IMR-90 (cell line): ENCODE data around the gene MANSC4. TPM values are rescaled to one million over a fixed set of nuclear protein-coding genes. Genes with fewer than 3 reads are reported as not detected.

ENCODE experiments used
- ATAC-seq: fragments of 200-7000 bp; cut with Tn5 transposase; 2 replicates; pipeline ENCODE4 v1.9.1; 2020; ENCODE audit warnings: low read depth, mild to moderate bottlenecking, moderate library complexity
- BruUV-seq: library from RNA; stranded (reverse); fragments of 400-500 nt; replicated peaks from 2 replicates; lab custom pipeline; 2021; lab: Mats Ljungman, UMichigan
- CTCF ChIA-PET: fragments of 300-600 bp; formaldehyde crosslinking; extraction: SDS; loops from one replicate; lab custom pipeline; 2021; ENCODE audit warnings: antibody characterized with exemption; lab: Yijun Ruan, JAX
- POLR2A ChIA-PET: fragments of 300-600 bp; sonication (Branson Sonifier 250); formaldehyde crosslinking; loops from one replicate; lab custom pipeline; 2022; ENCODE audit warnings: antibody characterized with exemption; ENCODE audit not compliant: unreplicated experiment; lab: Charles Lee
- DNase-seq: peaks from one replicate; pipeline ENCODE4 v3.0.0; 2013
- H2AFZ ChIP-seq: replicated peaks from 2 replicates; pipeline ENCODE3; 2013; ENCODE audit warnings: low read length, mild to moderate bottlenecking; ENCODE audit not compliant: poor library complexity
- H2AK5ac ChIP-seq: 2 replicates; pipeline ENCODE4 v1.6.1; 2013; ENCODE audit warnings: low read depth, low read length, inconsistent platforms
- H2AK9ac ChIP-seq: replicated peaks from 2 replicates; pipeline ENCODE3; 2013; ENCODE audit warnings: mild to moderate bottlenecking, low read depth, low read length, moderate library complexity; ENCODE audit not compliant: poor library complexity
- H2BK120ac ChIP-seq: 2 replicates; pipeline ENCODE4 v1.6.1; 2013; ENCODE audit warnings: low read depth, low read length, inconsistent platforms
- H2BK15ac ChIP-seq: 3 replicates; pipeline ENCODE4 v1.6.1; 2013; ENCODE audit warnings: low read depth, low read length, inconsistent platforms
- H2BK20ac ChIP-seq: 2 replicates; pipeline ENCODE4 v1.6.1; 2013; ENCODE audit warnings: low read depth, mild to moderate bottlenecking, inconsistent platforms, low read length, moderate library complexity
- H2BK5ac ChIP-seq: 2 replicates; pipeline ENCODE4 v1.6.1; 2013; ENCODE audit warnings: mild to moderate bottlenecking, low read depth, low read length, inconsistent platforms; ENCODE audit not compliant: poor library complexity, severe bottlenecking
- H3K14ac ChIP-seq: replicated peaks from 2 replicates; pipeline ENCODE4 v1.6.1; 2013; ENCODE audit warnings: low read depth, low read length, inconsistent platforms
- H3K18ac ChIP-seq: 2 replicates; pipeline ENCODE4 v1.6.1; 2013; ENCODE audit warnings: low read depth, low read length, control low read depth
- H3K23ac ChIP-seq: 2 replicates; pipeline ENCODE4 v1.6.1; 2013; ENCODE audit warnings: low read depth, low read length, inconsistent platforms
- H3K27ac ChIP-seq: 2 replicates; pipeline ENCODE4 v1.5.1; 2013; ENCODE audit warnings: mild to moderate bottlenecking, control low read depth, low read length; ENCODE audit not compliant: insufficient read depth
- H3K27me3 ChIP-seq: 2 replicates; pipeline ENCODE4 v1.6.1; 2013; ENCODE audit warnings: low read length; ENCODE audit not compliant: control insufficient read depth, insufficient read depth
- H3K36me3 ChIP-seq: 2 replicates; pipeline ENCODE4 v1.6.1; 2013; ENCODE audit warnings: low read length, mixed read lengths; ENCODE audit not compliant: control insufficient read depth, insufficient read depth
- H3K4ac ChIP-seq: 2 replicates; pipeline ENCODE4 v1.6.1; 2013; ENCODE audit warnings: low read depth, low read length, inconsistent platforms
- H3K4me1 ChIP-seq: 2 replicates; pipeline ENCODE4 v1.6.1; 2013; ENCODE audit warnings: low read length, mixed read lengths; ENCODE audit not compliant: control insufficient read depth, insufficient read depth
- H3K4me2 ChIP-seq: 2 replicates; pipeline ENCODE4 v1.6.1; 2013; ENCODE audit warnings: low read depth, mild to moderate bottlenecking, control low read depth, low read length, moderate library complexity
- H3K4me3 ChIP-seq: 2 replicates; pipeline ENCODE4 v1.5.1; 2013; ENCODE audit warnings: low read depth, mild to moderate bottlenecking, control low read depth, low read length, moderate library complexity; ENCODE audit not compliant: insufficient read depth
- H3K56ac ChIP-seq: 2 replicates; pipeline ENCODE4 v1.6.1; 2013; ENCODE audit warnings: low read length, inconsistent platforms; ENCODE audit not compliant: insufficient read depth; ENCODE audit errors: extremely low read depth
- H3K79me1 ChIP-seq, 2 experiments: 2 replicates each; pipeline ENCODE4 v1.6.1; 2013; ENCODE audit warnings: low read length in 2 of 2, inconsistent platforms in 1 of 2, low read depth in 1 of 2
- H3K9ac ChIP-seq: 2 replicates; pipeline ENCODE4 v1.6.1; 2013; ENCODE audit warnings: low read depth, low read length, control low read depth
- H3K9me1 ChIP-seq: 2 replicates; pipeline ENCODE4 v1.6.1; 2013; ENCODE audit warnings: low read length, inconsistent platforms; ENCODE audit not compliant: insufficient read depth
- H3K9me3 ChIP-seq: 2 replicates; pipeline ENCODE4 v1.6.1; 2013; ENCODE audit warnings: low read length; ENCODE audit not compliant: control insufficient read depth, insufficient read depth
- H4K20me1 ChIP-seq: 2 replicates; pipeline ENCODE4 v1.6.1; 2013; ENCODE audit warnings: low read length, inconsistent platforms; ENCODE audit not compliant: insufficient read depth
- H4K5ac ChIP-seq: 2 replicates; pipeline ENCODE4 v1.6.1; 2013; ENCODE audit warnings: mild to moderate bottlenecking, low read depth, low read length, control low read depth
- H4K8ac ChIP-seq, 2 experiments: 2 replicates each; pipeline ENCODE4 v1.6.1; 2013; ENCODE audit warnings: low read depth in 2 of 2, low read length in 2 of 2, control low read depth in 1 of 2, inconsistent platforms in 1 of 2
- H4K91ac ChIP-seq: 2 replicates; pipeline ENCODE4 v1.6.1; 2013; ENCODE audit warnings: low read depth, low read length, inconsistent platforms; ENCODE audit not compliant: insufficient read depth
- CEBPB ChIP-seq: IDR thresholded peaks from 2 replicates; pipeline ENCODE4 v1.6.1; 2012; ENCODE audit warnings: low read depth, low read length, improper control_type of control experiment
- MAFK ChIP-seq: IDR thresholded peaks from 2 replicates; pipeline ENCODE4 v1.6.1; 2012; ENCODE audit warnings: low read depth, low read length, improper control_type of control experiment
- RAD21 ChIP-seq: IDR thresholded peaks from 2 replicates; pipeline ENCODE4 v1.6.1; 2012; ENCODE audit warnings: low read length, improper control_type of control experiment
- SMC3 ChIP-seq: fragments of 150-350 bp; IDR thresholded peaks from 2 replicates; pipeline ENCODE4 v1.6.1; 2016; ENCODE audit warnings: low read depth, mild to moderate bottlenecking, antibody characterized with exemption, low read length, moderate library complexity
- WGBS, 2 experiments: methylation state at CpG; one replicate each; pipeline versions ENCODE4 v1.1.5 to v1.1.7; 2013; ENCODE audit warnings: missing lambda C conversion rate in 2 of 2; ENCODE audit not compliant: insufficient read length in 1 of 2; ENCODE audit errors: extremely low coverage in 2 of 2; 5-methylcytosine and 5-hydroxymethylcytosine counted together
- dilution Hi-C: fragments of 300-500 bp; cut with HindIII; formaldehyde crosslinking; loops from one replicate; pipeline ENCODE4 v1.14.3; 2018; ENCODE audit warnings: low sequenced_read_pairs; ENCODE audit not compliant: unreplicated experiment
- in situ Hi-C: fragments of 300-500 bp; cut with MboI; formaldehyde crosslinking; loops from 3 replicates; pipeline ENCODE4 v1.14.3; 2019; ENCODE audit warnings: low sequenced_read_pairs, inconsistent platforms, mixed read lengths
- intact Hi-C: fragments of 100-400 bp; cut with micrococcal nuclease; formaldehyde crosslinking; loops from 2 replicates; pipeline ENCODE4 v1.10.0; 2022
- polyA plus RNA-seq, 3 experiments: library from polyadenylated mRNA; depleted of rRNA; stranded (reverse); fragments of >200 nt; gene quantifications; 2 replicates each; pipeline ENCODE4 v1.2.3, GENCODE V29; 2012; ENCODE audit warnings: low replicate concordance in 1 of 3
- total RNA-seq: library from RNA; depleted of rRNA; stranded (reverse); fragments of >200 nt; gene quantifications from 2 replicates; pipeline ENCODE4 v1.2.3, GENCODE V29; 2012
- TF ChIP-seq, protein P1 (sequence below): fragments of 150-350 bp; IDR thresholded peaks from 2 replicates; pipeline ENCODE4 v1.6.1; 2017; ENCODE audit warnings: mild to moderate bottlenecking, antibody characterized with exemption, low read length, low read depth
- TF ChIP-seq, protein P2 (sequence below): conservative IDR thresholded peaks from 2 replicates; pipeline ENCODE4 v1.5.1; 2012; ENCODE audit warnings: mild to moderate bottlenecking, low read depth, low read length, improper control_type of control experiment

Gene MANSC4
- total and polyA plus RNA-seq, 2 of the 4 experiments (the other 2 are of a cell fraction) = not detected

DNA sequence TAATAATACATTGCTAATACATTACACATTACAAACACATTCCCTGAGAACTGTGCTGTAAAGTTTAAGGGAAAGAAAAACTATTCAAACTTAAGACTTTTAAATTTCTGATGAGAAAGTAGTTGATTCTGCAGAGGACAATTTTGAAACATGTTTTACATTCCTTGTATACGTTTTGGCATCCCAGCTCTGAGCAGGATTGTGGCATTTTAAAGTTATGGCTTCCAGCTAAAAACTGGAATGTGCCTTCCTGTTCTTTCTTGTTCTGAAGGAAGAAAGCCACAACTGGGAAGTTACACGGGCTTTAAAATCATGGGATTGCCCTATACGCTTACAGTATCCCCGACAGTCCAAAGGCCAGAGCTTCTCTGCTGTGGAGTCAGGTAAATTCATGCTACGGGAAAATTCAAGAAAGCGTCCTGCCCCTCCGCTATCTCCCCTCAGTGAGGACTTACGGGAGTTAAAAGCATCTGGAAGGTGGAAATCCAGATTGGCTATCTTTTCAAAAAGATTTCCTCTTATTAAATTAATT is 10.8 kb downstream of the MANSC4 start:
- Histone ChIP-seq H3K18ac (no peak overlapping the region), H2BK120ac (no peak overlapping the region), H4K91ac (no peak overlapping the region), H3K4ac (no peak overlapping the region), H3K27me3 (no peaks in the 10 kb centered on the region), H3K14ac (no peak overlapping the region), H3K4me3 (no peak overlapping the region), H2BK20ac (no peak overlapping the region), H2AK5ac (no peak overlapping the region), H3K23ac (no peak overlapping the region), H4K8ac (no peak overlapping the region), H4K5ac (no peak overlapping the region), H3K56ac (no peak overlapping the region), H3K4me2 (no peak overlapping the region), H3K9me1 (no peaks in the 10 kb centered on the region), H2BK15ac (no peak overlapping the region), H2AFZ (no peak overlapping the region), H2BK5ac (no peak overlapping the region), H2AK9ac (no peak overlapping the region), H3K79me1 (no peaks in the 10 kb centered on the region), H3K36me3 (no peaks in the 10 kb centered on the region), H3K4me1 (peaks cover 7% of the 10 kb centered on the region), H3K9me3 (no peaks in the 10 kb centered on the region), H3K9ac (no peak overlapping the region), H4K20me1 (no peaks in the 10 kb centered on the region), H3K27ac (no peak overlapping the region)
- ChIA-PET CTCF (interaction anchor here (1.6 kb wide), 1 partner anchor 15 kb away, joined by 3 read pairs; no protein-coding TSS in a partner anchor), POLR2A (no interaction called here)
- no peak for DNase-seq
- dilution Hi-C loops = no loop called here
- intact Hi-C loops = no loop called here
- TF ChIP-seq, protein P1, sequence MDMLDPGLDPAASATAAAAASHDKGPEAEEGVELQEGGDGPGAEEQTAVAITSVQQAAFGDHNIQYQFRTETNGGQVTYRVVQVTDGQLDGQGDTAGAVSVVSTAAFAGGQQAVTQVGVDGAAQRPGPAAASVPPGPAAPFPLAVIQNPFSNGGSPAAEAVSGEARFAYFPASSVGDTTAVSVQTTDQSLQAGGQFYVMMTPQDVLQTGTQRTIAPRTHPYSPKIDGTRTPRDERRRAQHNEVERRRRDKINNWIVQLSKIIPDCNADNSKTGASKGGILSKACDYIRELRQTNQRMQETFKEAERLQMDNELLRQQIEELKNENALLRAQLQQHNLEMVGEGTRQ = no peak
- TF ChIP-seq MAFK = no peak
- no peak for TF ChIP-seq SMC3
- no peak for TF ChIP-seq RAD21
- TF ChIP-seq CEBPB = no peak
- TF ChIP-seq, protein P2, sequence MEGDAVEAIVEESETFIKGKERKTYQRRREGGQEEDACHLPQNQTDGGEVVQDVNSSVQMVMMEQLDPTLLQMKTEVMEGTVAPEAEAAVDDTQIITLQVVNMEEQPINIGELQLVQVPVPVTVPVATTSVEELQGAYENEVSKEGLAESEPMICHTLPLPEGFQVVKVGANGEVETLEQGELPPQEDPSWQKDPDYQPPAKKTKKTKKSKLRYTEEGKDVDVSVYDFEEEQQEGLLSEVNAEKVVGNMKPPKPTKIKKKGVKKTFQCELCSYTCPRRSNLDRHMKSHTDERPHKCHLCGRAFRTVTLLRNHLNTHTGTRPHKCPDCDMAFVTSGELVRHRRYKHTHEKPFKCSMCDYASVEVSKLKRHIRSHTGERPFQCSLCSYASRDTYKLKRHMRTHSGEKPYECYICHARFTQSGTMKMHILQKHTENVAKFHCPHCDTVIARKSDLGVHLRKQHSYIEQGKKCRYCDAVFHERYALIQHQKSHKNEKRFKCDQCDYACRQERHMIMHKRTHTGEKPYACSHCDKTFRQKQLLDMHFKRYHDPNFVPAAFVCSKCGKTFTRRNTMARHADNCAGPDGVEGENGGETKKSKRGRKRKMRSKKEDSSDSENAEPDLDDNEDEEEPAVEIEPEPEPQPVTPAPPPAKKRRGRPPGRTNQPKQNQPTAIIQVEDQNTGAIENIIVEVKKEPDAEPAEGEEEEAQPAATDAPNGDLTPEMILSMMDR = no peak
- in situ Hi-C loops = no loop called here
- no TSS peak for BruUV-seq
- 52% methylated on average over 3 of the region's 8 CpGs; no CpG with 5 or more reads in 1 of the 2 experiments for WGBS, 2 experiments
- peak; percentile 51 for ATAC-seq
